ENCODE measurements around the gene ST6GALNAC5.

The ST6GALNAC5 gene

DNA sequence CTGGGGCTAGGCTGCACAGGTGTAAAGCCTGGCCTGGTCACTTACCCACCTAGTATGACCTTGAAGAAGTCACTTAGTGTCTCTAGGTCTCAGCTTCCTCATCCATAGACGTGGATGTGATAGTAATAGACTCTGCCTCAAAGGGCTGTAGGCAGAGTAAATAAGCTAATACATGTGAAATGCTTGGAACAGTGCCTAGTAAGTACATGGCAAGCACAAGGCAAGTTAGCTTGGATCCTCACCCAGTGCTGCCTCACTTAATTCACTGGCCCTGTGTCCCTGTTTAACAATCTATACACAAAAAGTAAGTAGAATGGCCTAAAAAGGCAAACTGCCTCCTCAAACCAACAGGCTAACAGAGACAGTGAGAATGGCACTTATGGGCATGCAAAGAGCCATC, 184.1 kb downstream of the ST6GALNAC5 start:
- TF ChIP-seq, protein P1, sequence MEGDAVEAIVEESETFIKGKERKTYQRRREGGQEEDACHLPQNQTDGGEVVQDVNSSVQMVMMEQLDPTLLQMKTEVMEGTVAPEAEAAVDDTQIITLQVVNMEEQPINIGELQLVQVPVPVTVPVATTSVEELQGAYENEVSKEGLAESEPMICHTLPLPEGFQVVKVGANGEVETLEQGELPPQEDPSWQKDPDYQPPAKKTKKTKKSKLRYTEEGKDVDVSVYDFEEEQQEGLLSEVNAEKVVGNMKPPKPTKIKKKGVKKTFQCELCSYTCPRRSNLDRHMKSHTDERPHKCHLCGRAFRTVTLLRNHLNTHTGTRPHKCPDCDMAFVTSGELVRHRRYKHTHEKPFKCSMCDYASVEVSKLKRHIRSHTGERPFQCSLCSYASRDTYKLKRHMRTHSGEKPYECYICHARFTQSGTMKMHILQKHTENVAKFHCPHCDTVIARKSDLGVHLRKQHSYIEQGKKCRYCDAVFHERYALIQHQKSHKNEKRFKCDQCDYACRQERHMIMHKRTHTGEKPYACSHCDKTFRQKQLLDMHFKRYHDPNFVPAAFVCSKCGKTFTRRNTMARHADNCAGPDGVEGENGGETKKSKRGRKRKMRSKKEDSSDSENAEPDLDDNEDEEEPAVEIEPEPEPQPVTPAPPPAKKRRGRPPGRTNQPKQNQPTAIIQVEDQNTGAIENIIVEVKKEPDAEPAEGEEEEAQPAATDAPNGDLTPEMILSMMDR (conservative IDR thresholded peaks at IDR 0.05; ENCODE audit: low read depth, low read length) = no peak
- H3K4me3 ChIP-seq (ENCODE audit: low read depth, low read length) = no peak overlapping the region

DNA sequence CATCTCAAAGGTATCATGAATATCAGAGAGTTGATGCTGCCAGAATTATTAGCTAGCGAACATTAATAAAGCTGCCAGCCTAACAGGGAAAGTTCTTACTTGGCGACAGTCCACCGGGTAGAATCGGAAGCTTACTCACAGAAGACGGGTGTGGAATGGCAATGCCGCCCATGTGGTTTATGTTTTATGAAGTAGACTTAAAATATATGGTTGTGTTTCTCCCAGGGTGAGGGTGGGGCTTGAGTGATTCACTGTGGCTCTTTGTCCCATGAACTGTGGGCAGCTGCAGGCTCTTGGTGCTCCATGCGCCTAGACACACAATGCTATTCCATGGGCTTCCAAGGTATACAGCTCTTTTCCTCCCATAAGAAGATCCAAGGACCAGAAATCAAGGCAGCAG, 189.2 kb downstream of the ST6GALNAC5 start:
- no peak overlapping the region for H3K4me3 ChIP-seq (ENCODE audit: low read depth, low read length)
- no peak for DNase-seq (ENCODE audit: low read depth)
- TF ChIP-seq, protein P1 (conservative IDR thresholded peaks at IDR 0.05; ENCODE audit: low read depth, low read length) = no peak

More for the DNA sequence above, 184.1 kb downstream of the ST6GALNAC5 start:
- no peak for DNase-seq (ENCODE audit: low read depth)

DNA sequence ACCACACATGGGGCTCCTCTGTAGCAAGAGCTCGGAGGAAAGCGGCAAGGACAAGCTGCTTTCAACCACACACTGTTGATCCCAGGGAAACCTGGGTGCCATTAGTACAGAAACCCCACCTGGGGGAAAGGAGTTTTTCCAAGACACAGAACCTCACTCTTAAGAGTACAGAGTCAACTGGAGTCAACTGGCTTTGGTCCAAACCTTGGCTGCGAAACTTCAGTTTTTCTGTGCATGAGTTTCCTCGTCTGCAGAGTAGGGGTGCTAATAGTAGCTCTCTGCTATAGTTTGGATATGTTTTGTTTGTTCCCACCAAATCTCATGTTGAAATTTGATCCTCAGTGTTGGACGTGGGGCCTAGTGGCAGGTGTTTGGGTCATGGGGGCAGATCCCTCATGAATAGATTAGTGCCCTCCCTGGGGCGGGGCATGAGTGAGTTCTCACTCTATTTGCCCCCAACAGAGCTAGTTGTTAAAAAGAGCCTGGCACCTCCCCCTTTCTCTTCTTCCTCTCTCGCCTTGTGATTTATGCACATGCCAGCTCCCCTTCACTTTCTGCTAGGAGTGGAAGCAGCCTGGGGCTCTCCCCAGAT, 190.8 kb downstream of the ST6GALNAC5 start:
- DNase-seq (ENCODE audit: low read depth) = no peak
- no peak overlapping the region for H3K4me3 ChIP-seq (ENCODE audit: low read depth, low read length)
- TF ChIP-seq, protein P1 (conservative IDR thresholded peaks at IDR 0.05; ENCODE audit: low read depth, low read length) = no peak

DNA sequence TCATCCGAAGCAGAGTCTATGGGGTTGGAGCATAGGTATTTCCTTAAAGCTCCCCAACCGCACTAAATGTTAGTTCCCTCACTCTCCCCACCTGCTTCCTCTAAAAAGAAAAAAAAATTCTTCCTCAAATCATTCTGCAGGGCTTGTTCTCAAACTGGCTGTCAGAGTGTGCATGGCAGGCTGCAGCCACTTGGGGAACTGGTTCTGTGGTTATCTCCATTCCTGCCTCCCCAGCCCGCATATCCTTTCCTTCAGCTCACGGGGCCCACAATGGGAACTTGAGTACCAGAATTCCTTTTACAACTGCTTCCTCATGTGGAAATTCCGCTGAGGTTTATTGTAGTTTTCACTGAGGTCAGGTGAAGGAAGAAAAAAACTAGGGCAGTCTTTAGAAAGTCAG, 192.7 kb downstream of the ST6GALNAC5 start:
- TF ChIP-seq, protein P1 (conservative IDR thresholded peaks at IDR 0.05; ENCODE audit: low read depth, low read length) = no peak

DNA sequence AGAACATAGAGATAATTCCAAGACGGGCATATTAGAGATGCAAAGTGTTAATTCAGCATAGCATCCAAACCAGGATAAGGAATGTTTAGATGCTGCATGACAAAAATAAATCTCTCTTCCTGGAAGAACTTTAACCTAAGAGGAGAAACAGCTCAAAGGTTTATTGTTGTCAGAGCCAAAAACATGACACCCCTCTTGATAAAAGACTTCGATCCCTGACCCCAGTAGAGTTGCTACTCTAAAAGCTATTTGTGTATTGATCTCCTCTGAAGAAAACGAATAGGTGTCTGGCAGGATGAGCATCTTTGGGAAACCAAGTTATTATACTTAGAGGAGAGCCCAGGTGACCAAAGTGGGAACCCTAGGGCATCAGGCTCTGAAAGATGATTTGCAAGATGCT, 193.9 kb downstream of the ST6GALNAC5 start:
- DNase-seq (ENCODE audit: low read depth) = no peak
- TF ChIP-seq, protein P1 (conservative IDR thresholded peaks at IDR 0.05; ENCODE audit: low read depth, low read length) = no peak
- H3K4me3 ChIP-seq (ENCODE audit: low read depth, low read length) = no peak overlapping the region

More for the DNA sequence above, 192.7 kb downstream of the ST6GALNAC5 start:
- H3K4me3 ChIP-seq (ENCODE audit: low read depth, low read length) = no peak overlapping the region
- no peak for DNase-seq (ENCODE audit: low read depth)

DNA sequence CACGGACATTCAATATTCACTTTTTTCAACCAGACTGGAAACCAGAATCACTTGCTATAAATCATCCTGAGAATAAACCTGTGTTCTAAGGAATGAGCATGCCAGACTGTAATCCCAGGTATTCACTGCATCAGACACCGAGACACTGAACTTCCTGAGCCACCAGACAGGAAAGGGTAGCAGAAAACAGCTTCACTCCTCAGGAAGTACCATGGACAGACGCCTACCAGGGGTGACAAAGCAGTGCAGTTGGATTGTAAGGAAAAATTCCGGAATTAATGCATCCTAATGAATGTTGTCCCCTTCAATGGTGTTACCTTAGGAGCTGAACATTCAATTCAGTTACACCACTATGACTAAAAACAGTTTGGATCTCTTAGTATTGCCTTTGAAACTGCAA, 195.8 kb downstream of the ST6GALNAC5 start:
- DNase-seq (ENCODE audit: low read depth) = peak; percentile 17
- TF ChIP-seq, protein P1 (conservative IDR thresholded peaks at IDR 0.05; ENCODE audit: low read depth, low read length) = no peak
- no peak overlapping the region for H3K4me3 ChIP-seq (ENCODE audit: low read depth, low read length)

DNA sequence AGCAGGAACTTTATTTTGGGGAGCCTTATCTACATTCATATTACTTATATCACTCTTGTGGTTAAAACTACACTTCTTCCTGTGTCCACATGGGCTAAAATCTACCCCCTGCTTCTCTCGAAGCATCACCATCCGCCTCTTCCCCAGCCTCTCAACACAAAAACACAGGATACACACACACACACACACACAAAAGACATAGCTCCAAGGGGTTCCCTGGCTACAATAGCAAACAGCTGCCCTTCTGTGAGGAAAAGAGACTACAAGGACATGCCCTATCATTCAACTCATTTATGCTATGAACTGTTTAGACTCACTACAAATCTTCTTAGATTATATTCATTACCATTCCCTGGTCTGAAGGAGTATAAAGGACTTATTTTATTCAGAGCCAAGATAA, 197.0 kb downstream of the ST6GALNAC5 start:
- no peak for DNase-seq (ENCODE audit: low read depth)
- TF ChIP-seq, protein P1 (conservative IDR thresholded peaks at IDR 0.05; ENCODE audit: low read depth, low read length) = no peak

More for the DNA sequence above, 197.0 kb downstream of the ST6GALNAC5 start:
- no peak overlapping the region for H3K4me3 ChIP-seq (ENCODE audit: low read depth, low read length)
